HEK293 (cell line): ENCODE data around the gene KRTAP1-1.

Experiments used
- HOXA7 ChIP-seq: sonication (generic); formaldehyde crosslinking; IDR thresholded peaks from 2 replicates; pipeline ENCODE4 v1.8.1; 2022; ENCODE audit warnings: missing genetic modification reagents, borderline replicate concordance
- OSR2 ChIP-seq: fragments of 450-650 bp; formaldehyde crosslinking; IDR thresholded peaks from 2 replicates; pipeline ENCODE4 v1.5.1; 2016; ENCODE audit warnings: missing biosample characterization, missing genetic modification characterization
- SCRT2 ChIP-seq: fragments of 450-650 bp; formaldehyde crosslinking; IDR thresholded peaks from 2 replicates; pipeline ENCODE4 v1.5.1; 2016; ENCODE audit warnings: missing biosample characterization, missing genetic modification characterization
- ZBTB17 ChIP-seq: fragments of 450-650 bp; formaldehyde crosslinking; IDR thresholded peaks from 2 replicates; pipeline ENCODE4 v1.5.1; 2016; ENCODE audit warnings: missing biosample characterization, missing genetic modification characterization
- ZEB2 ChIP-seq: fragments of 450-650 bp; formaldehyde crosslinking; IDR thresholded peaks from 2 replicates; pipeline ENCODE4 v1.5.1; 2016; ENCODE audit warnings: missing biosample characterization, missing genetic modification characterization
- ZFP37 ChIP-seq: fragments of 450-650 bp; formaldehyde crosslinking; IDR thresholded peaks from 2 replicates; pipeline ENCODE4 v1.5.1; 2016; ENCODE audit warnings: missing biosample characterization, missing genetic modification characterization
- ZFP69B ChIP-seq: fragments of 450-650 bp; formaldehyde crosslinking; IDR thresholded peaks from 2 replicates; pipeline ENCODE4 v1.5.1; 2016; ENCODE audit warnings: missing biosample characterization, missing genetic modification characterization
- ZIC2 ChIP-seq: fragments of 450-650 bp; formaldehyde crosslinking; IDR thresholded peaks from 2 replicates; pipeline ENCODE4 v1.5.1; 2016; ENCODE audit warnings: missing biosample characterization, missing genetic modification characterization
- ZNF169 ChIP-seq: fragments of 450-650 bp; formaldehyde crosslinking; IDR thresholded peaks from 2 replicates; pipeline ENCODE4 v1.5.1; 2016; ENCODE audit warnings: missing biosample characterization, missing genetic modification characterization
- ZNF2 ChIP-seq: fragments of 450-650 bp; formaldehyde crosslinking; IDR thresholded peaks from 2 replicates; pipeline ENCODE4 v1.5.1; 2016; ENCODE audit warnings: missing biosample characterization, missing genetic modification characterization
- ZNF239 ChIP-seq: fragments of 450-650 bp; formaldehyde crosslinking; IDR thresholded peaks from 2 replicates; pipeline ENCODE4 v1.5.1; 2016; ENCODE audit warnings: missing biosample characterization, missing genetic modification characterization
- ZNF404 ChIP-seq: fragments of 450-650 bp; formaldehyde crosslinking; IDR thresholded peaks from 2 replicates; pipeline ENCODE4 v1.5.1; 2017; ENCODE audit warnings: missing biosample characterization, missing genetic modification characterization
- ZNF610 ChIP-seq: fragments of 450-650 bp; formaldehyde crosslinking; IDR thresholded peaks from 2 replicates; pipeline ENCODE4 v1.5.1; 2016; ENCODE audit warnings: missing biosample characterization, missing genetic modification characterization, borderline replicate concordance
- ZNF621 ChIP-seq: fragments of 450-650 bp; formaldehyde crosslinking; IDR thresholded peaks from 2 replicates; pipeline ENCODE4 v1.5.1; 2017; ENCODE audit warnings: missing biosample characterization, missing genetic modification characterization
- ZNF629 ChIP-seq: fragments of 450-650 bp; formaldehyde crosslinking; IDR thresholded peaks from 2 replicates; pipeline ENCODE4 v1.5.1; 2017; ENCODE audit warnings: missing biosample characterization, missing genetic modification characterization
- ZNF76 ChIP-seq: fragments of 450-650 bp; formaldehyde crosslinking; IDR thresholded peaks from 2 replicates; pipeline ENCODE4; 2016; ENCODE audit warnings: low read depth, missing biosample characterization, missing genetic modification characterization, borderline replicate concordance
- TF ChIP-seq, protein P1 (sequence below): fragments of 450-650 bp; formaldehyde crosslinking; conservative IDR thresholded peaks from 2 replicates; pipeline ENCODE4 v1.5.1; 2016; ENCODE audit warnings: low read depth, missing biosample characterization, missing genetic modification characterization
- TF ChIP-seq, protein P2 (sequence below): fragments of 450-650 bp; IDR thresholded peaks from 2 replicates; pipeline ENCODE4 v1.5.1; 2018; ENCODE audit warnings: missing biosample characterization, mild to moderate bottlenecking, missing genetic modification characterization
- TF ChIP-seq, protein P3 (sequence below): fragments of 450-650 bp; formaldehyde crosslinking; IDR thresholded peaks from 2 replicates; pipeline ENCODE4 v1.5.1; 2016; ENCODE audit warnings: missing biosample characterization, missing genetic modification characterization
- TF ChIP-seq, protein P4 (sequence below): fragments of 450-650 bp; formaldehyde crosslinking; IDR thresholded peaks from 2 replicates; pipeline ENCODE4 v1.5.1; 2017; ENCODE audit warnings: missing biosample characterization, mild to moderate bottlenecking, missing genetic modification characterization, moderate library complexity
- TF ChIP-seq, protein P5 (sequence below): fragments of 450-650 bp; formaldehyde crosslinking; IDR thresholded peaks from 2 replicates; pipeline ENCODE4 v1.5.1; 2017; ENCODE audit warnings: missing biosample characterization, missing genetic modification characterization
- TF ChIP-seq, protein P6 (sequence below): fragments of 450-650 bp; formaldehyde crosslinking; IDR thresholded peaks from 2 replicates; pipeline ENCODE4 v1.5.1; 2016; ENCODE audit warnings: missing biosample characterization, missing genetic modification characterization
- TF ChIP-seq, protein P7 (sequence below): fragments of 450-650 bp; formaldehyde crosslinking; IDR thresholded peaks from 2 replicates; pipeline ENCODE4 v1.5.1; 2016; ENCODE audit warnings: missing biosample characterization, missing genetic modification characterization

KRTAP1-1 gene

DNA sequence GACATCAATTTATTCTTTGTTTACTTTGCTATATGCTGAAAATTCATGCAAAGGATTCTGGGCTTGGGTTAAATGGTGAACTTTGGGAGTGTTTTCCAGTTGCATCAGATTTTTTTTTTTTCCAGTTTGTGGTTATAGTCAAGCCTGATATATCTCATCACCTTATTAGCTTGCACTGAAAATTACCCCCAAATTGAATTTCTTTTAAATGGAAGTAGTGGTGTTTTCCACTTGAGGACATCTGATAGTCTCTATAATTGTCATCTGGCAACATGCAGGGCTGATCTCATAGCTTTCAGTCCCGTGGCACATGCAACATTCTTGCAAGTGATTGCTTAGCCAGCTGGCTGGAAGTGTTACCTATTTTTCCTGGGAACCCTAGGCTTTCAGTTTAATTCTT, 27.6 kb downstream of the KRTAP1-1 start (continued):
- TF ChIP-seq, protein P1, sequence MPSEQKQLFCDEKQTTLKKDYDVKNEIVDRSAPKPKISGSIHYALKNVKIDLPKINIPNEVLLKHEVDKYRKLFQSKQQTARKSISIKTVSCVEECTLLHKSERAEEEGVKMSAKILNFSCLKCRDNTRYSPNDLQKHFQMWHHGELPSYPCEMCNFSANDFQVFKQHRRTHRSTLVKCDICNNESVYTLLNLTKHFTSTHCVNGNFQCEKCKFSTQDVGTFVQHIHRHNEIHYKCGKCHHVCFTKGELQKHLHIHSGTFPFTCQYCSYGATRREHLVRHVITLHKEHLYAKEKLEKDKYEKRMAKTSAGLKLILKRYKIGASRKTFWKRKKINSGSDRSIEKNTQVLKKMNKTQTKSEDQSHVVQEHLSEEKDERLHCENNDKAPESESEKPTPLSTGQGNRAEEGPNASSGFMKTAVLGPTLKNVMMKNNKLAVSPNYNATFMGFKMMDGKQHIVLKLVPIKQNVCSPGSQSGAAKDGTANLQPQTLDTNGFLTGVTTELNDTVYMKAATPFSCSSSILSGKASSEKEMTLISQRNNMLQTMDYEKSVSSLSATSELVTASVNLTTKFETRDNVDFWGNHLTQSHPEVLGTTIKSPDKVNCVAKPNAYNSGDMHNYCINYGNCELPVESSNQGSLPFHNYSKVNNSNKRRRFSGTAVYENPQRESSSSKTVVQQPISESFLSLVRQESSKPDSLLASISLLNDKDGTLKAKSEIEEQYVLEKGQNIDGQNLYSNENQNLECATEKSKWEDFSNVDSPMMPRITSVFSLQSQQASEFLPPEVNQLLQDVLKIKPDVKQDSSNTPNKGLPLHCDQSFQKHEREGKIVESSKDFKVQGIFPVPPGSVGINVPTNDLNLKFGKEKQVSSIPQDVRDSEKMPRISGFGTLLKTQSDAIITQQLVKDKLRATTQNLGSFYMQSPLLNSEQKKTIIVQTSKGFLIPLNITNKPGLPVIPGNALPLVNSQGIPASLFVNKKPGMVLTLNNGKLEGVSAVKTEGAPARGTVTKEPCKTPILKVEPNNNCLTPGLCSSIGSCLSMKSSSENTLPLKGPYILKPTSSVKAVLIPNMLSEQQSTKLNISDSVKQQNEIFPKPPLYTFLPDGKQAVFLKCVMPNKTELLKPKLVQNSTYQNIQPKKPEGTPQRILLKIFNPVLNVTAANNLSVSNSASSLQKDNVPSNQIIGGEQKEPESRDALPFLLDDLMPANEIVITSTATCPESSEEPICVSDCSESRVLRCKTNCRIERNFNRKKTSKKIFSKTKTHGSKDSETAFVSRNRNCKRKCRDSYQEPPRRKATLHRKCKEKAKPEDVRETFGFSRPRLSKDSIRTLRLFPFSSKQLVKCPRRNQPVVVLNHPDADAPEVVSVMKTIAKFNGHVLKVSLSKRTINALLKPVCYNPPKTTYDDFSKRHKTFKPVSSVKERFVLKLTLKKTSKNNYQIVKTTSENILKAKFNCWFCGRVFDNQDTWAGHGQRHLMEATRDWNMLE (tag by site-specific recombination), result peak; percentile 57
- TF ChIP-seq, protein P2, sequence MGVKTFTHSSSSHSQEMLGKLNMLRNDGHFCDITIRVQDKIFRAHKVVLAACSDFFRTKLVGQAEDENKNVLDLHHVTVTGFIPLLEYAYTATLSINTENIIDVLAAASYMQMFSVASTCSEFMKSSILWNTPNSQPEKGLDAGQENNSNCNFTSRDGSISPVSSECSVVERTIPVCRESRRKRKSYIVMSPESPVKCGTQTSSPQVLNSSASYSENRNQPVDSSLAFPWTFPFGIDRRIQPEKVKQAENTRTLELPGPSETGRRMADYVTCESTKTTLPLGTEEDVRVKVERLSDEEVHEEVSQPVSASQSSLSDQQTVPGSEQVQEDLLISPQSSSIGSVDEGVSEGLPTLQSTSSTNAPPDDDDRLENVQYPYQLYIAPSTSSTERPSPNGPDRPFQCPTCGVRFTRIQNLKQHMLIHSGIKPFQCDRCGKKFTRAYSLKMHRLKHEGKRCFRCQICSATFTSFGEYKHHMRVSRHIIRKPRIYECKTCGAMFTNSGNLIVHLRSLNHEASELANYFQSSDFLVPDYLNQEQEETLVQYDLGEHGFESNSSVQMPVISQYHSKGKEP (tag by site-specific recombination), result peak; percentile 67; the same call in 1 of the 2 replicates
- TF ChIP-seq ZIC2 (no peak), OSR2 (peak; percentile 36; the same call in 1 of the 2 replicates), ZNF629 (tag by site-specific recombination) (no peak), ZNF76 (peak; percentile 27; the same call in 1 of the 2 replicates), ZNF2 (no peak), ZNF169 (tag by site-specific recombination) (no peak), ZEB2 (peak; percentile 75), HOXA7 (no peak), ZNF610 (no peak), ZNF239 (tag by site-specific recombination) (no peak), ZNF621 (tag by site-specific recombination) (no peak), ZFP37 (tag by site-specific recombination) (peak; percentile 76; the same call in 1 of the 2 replicates), ZBTB17 (tag by site-specific recombination) (peak; percentile 19; the same call in 1 of the 2 replicates), ZNF404 (no peak), SCRT2 (tag by site-specific recombination) (0 out of 2 replicates have a peak, but pooled peaks have one; percentile 15), ZFP69B (0 out of 2 replicates have a peak, but pooled peaks have one; percentile 30)
- TF ChIP-seq, protein P3, sequence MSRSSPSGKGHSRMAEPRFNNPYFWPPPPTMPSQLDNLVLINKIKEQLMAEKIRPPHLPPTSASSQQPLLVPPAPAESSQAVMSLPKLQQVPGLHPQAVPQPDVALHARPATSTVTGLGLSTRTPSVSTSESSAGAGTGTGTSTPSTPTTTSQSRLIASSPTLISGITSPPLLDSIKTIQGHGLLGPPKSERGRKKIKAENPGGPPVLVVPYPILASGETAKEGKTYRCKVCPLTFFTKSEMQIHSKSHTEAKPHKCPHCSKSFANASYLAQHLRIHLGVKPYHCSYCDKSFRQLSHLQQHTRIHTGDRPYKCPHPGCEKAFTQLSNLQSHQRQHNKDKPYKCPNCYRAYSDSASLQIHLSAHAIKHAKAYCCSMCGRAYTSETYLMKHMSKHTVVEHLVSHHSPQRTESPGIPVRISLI (tag by site-specific recombination), result no peak
- TF ChIP-seq, protein P4, sequence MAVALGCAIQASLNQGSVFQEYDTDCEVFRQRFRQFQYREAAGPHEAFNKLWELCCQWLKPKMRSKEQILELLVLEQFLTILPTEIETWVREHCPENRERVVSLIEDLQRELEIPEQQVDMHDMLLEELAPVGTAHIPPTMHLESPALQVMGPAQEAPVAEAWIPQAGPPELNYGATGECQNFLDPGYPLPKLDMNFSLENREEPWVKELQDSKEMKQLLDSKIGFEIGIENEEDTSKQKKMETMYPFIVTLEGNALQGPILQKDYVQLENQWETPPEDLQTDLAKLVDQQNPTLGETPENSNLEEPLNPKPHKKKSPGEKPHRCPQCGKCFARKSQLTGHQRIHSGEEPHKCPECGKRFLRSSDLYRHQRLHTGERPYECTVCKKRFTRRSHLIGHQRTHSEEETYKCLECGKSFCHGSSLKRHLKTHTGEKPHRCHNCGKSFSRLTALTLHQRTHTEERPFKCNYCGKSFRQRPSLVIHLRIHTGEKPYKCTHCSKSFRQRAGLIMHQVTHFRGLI, result no peak
- TF ChIP-seq, protein P5, sequence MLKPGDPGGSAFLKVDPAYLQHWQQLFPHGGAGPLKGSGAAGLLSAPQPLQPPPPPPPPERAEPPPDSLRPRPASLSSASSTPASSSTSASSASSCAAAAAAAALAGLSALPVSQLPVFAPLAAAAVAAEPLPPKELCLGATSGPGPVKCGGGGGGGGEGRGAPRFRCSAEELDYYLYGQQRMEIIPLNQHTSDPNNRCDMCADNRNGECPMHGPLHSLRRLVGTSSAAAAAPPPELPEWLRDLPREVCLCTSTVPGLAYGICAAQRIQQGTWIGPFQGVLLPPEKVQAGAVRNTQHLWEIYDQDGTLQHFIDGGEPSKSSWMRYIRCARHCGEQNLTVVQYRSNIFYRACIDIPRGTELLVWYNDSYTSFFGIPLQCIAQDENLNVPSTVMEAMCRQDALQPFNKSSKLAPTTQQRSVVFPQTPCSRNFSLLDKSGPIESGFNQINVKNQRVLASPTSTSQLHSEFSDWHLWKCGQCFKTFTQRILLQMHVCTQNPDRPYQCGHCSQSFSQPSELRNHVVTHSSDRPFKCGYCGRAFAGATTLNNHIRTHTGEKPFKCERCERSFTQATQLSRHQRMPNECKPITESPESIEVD (tag by site-specific recombination), result peak; percentile 82
- TF ChIP-seq, protein P6, sequence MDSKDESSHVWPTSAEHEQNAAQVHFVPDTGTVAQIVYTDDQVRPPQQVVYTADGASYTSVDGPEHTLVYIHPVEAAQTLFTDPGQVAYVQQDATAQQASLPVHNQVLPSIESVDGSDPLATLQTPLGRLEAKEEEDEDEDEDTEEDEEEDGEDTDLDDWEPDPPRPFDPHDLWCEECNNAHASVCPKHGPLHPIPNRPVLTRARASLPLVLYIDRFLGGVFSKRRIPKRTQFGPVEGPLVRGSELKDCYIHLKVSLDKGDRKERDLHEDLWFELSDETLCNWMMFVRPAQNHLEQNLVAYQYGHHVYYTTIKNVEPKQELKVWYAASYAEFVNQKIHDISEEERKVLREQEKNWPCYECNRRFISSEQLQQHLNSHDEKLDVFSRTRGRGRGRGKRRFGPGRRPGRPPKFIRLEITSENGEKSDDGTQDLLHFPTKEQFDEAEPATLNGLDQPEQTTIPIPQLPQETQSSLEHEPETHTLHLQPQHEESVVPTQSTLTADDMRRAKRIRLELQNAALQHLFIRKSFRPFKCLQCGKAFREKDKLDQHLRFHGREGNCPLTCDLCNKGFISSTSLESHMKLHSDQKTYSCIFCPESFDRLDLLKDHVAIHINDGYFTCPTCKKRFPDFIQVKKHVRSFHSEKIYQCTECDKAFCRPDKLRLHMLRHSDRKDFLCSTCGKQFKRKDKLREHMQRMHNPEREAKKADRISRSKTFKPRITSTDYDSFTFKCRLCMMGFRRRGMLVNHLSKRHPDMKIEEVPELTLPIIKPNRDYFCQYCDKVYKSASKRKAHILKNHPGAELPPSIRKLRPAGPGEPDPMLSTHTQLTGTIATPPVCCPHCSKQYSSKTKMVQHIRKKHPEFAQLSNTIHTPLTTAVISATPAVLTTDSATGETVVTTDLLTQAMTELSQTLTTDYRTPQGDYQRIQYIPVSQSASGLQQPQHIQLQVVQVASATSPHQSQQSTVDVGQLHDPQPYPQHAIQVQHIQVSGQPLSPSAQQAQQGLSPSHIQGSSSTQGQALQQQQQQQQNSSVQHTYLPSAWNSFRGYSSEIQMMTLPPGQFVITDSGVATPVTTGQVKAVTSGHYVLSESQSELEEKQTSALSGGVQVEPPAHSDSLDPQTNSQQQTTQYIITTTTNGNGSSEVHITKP (tag by site-specific recombination), result peak; percentile 49; the same call in 1 of the 2 replicates
- TF ChIP-seq, protein P7, sequence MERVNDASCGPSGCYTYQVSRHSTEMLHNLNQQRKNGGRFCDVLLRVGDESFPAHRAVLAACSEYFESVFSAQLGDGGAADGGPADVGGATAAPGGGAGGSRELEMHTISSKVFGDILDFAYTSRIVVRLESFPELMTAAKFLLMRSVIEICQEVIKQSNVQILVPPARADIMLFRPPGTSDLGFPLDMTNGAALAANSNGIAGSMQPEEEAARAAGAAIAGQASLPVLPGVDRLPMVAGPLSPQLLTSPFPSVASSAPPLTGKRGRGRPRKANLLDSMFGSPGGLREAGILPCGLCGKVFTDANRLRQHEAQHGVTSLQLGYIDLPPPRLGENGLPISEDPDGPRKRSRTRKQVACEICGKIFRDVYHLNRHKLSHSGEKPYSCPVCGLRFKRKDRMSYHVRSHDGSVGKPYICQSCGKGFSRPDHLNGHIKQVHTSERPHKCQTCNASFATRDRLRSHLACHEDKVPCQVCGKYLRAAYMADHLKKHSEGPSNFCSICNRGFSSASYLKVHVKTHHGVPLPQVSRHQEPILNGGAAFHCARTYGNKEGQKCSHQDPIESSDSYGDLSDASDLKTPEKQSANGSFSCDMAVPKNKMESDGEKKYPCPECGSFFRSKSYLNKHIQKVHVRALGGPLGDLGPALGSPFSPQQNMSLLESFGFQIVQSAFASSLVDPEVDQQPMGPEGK (tag by site-specific recombination), result peak; percentile 57
- TF ChIP-seq, all 188 proteins: peak for 15
